Measurements from ENCODE around the gene PIH1D1. TPM values are rescaled to one million over a fixed set of nuclear protein-coding genes. Genes with fewer than 3 reads are reported as not detected.

PIH1D1 gene
- total and polyA plus RNA-seq, 7 donors = 62.9 to 105 (median 72.8) TPM

DNA sequence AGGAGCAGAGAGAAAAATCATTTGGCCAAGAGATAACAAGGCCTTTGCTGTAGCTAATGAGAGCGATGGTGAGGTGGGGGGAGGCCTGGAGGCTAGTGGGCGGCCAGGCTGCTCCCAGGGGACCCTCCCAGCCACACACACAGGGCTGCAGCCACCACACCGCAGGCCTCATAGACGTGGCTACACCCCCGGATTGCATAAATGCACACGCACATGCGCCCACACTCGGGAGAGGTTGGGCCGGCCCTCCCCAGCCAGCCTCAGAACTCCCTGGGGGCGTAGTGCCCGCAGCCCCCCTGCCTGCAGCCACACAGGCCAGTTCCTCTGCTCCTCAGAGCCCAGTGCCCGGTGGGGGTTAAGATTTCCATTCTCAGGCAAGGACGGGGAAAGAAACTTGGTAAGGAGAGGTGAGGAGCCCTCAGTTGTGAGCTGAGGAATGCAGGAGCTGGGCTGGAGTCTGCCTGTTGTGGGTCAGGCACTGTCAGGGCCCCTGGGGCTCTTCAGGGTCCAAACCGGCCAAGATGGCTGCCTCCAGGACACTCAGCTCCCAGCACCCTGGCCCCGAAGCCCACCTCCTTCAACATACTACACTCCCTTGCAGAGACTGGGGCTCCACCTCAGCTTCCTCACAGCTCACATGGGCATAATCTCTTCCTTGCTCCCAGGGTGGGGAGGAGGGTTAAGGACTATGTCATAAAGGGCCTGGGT, 36.4 kb downstream of the PIH1D1 start:
- Histone ChIP-seq H3K27me3 (peaks cover 5 to 59% (median 46%) of the 10 kb centered on the region in 3 donors), H3K4me1 (no peaks in the 10 kb centered on the region), H3K27ac (no peak overlapping the region), H3K4me3 (no peak overlapping the region), H3K36me3 (no peaks in the 10 kb centered on the region), H3K9me3 (no peaks in the 10 kb centered on the region)
- no peak for DNase-seq
- 67 to 73% methylated on average over 15 of the region's 15 CpGs for WGBS, 2 donors
- intact Hi-C loops (cut with DNase I) = no loop called here
- TF ChIP-seq EP300 (IDR thresholded peaks at IDR 0.05) (no peak), POLR2A (IDR thresholded peaks at IDR 0.05) (no peak), POLR2AphosphoS5 (IDR thresholded peaks at IDR 0.05) (no peak)
- TF ChIP-seq, protein P1, sequence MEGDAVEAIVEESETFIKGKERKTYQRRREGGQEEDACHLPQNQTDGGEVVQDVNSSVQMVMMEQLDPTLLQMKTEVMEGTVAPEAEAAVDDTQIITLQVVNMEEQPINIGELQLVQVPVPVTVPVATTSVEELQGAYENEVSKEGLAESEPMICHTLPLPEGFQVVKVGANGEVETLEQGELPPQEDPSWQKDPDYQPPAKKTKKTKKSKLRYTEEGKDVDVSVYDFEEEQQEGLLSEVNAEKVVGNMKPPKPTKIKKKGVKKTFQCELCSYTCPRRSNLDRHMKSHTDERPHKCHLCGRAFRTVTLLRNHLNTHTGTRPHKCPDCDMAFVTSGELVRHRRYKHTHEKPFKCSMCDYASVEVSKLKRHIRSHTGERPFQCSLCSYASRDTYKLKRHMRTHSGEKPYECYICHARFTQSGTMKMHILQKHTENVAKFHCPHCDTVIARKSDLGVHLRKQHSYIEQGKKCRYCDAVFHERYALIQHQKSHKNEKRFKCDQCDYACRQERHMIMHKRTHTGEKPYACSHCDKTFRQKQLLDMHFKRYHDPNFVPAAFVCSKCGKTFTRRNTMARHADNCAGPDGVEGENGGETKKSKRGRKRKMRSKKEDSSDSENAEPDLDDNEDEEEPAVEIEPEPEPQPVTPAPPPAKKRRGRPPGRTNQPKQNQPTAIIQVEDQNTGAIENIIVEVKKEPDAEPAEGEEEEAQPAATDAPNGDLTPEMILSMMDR (IDR thresholded peaks at IDR 0.05) = no peak

DNA sequence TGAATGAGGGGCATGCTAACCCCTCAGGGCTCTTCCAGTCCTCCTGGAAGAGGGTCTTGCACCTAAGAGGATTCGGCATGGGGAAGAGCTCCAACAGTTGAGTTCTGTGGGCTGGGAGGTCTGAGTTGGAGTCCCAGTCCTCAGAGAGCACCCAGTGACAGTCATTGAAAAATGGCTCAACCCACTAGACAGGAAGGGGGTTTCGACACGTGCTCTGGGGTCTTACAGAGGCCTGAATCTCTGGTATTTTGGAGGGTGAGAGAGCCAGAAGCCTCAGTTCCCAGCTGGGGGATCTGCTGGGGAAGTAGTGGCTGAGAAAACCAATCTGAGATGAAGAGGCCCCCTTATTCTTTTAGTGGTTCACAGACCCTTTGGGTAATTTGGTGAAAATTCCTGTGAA, 37.4 kb downstream of the PIH1D1 start:
- 79 to 88% methylated on average over 3 of the region's 3 CpGs for WGBS, 2 donors
- peaks cover 5 to 52% (median 37%) of the 10 kb centered on the region in 3 donors for H3K27me3 ChIP-seq

DNA sequence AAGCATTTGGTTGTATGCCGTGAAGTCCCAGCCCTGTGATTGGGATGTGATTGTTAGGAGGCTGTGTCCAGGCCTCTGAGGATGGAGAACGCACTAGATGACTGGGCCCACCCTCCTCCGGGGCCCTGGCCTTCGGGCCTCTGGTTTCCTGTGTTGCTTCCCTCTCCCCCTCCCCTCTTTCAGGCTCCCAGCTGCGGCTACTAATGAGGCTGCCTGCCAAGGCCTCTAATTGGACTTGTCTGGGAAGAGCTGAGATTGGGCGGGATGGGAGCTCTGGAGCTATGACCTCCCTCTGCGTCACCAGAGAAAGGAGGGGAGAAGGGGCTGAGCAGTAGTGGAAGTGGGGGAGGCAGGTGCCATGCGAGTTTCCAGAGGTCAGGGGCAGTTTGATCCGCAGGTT, 38.3 kb downstream of the PIH1D1 start:
- Histone ChIP-seq H3K4me3 (no peak overlapping the region), H3K27me3 (peaks cover 0 to 42% (median 28%) of the 10 kb centered on the region in 3 donors), H3K27ac (no peak overlapping the region), H3K36me3 (no peaks in the 10 kb centered on the region), H3K9me3 (no peaks in the 10 kb centered on the region), H3K4me1 (no peaks in the 10 kb centered on the region)
- DNase-seq = no peak
- intact Hi-C loops (cut with DNase I) = no loop called here
- WGBS, 2 donors = 69 to 78% methylated on average over 9 of the region's 9 CpGs
- TF ChIP-seq POLR2A (IDR thresholded peaks at IDR 0.05) = no peak
- TF ChIP-seq EP300 (IDR thresholded peaks at IDR 0.05) = no peak
- no peak for TF ChIP-seq POLR2AphosphoS5 (IDR thresholded peaks at IDR 0.05)
- TF ChIP-seq, protein P1 (IDR thresholded peaks at IDR 0.05) = no peak

More for the DNA sequence above, 37.4 kb downstream of the PIH1D1 start:
- DNase-seq = no peak
- Histone ChIP-seq H3K36me3 (no peaks in the 10 kb centered on the region), H3K27ac (no peak overlapping the region), H3K4me3 (no peak overlapping the region), H3K4me1 (no peaks in the 10 kb centered on the region), H3K9me3 (no peaks in the 10 kb centered on the region)
- TF ChIP-seq, protein P1 (IDR thresholded peaks at IDR 0.05) = no peak
- TF ChIP-seq EP300 (IDR thresholded peaks at IDR 0.05) (no peak), POLR2AphosphoS5 (IDR thresholded peaks at IDR 0.05) (no peak), POLR2A (IDR thresholded peaks at IDR 0.05) (no peak)
- intact Hi-C loops (cut with DNase I) = no loop called here

DNA sequence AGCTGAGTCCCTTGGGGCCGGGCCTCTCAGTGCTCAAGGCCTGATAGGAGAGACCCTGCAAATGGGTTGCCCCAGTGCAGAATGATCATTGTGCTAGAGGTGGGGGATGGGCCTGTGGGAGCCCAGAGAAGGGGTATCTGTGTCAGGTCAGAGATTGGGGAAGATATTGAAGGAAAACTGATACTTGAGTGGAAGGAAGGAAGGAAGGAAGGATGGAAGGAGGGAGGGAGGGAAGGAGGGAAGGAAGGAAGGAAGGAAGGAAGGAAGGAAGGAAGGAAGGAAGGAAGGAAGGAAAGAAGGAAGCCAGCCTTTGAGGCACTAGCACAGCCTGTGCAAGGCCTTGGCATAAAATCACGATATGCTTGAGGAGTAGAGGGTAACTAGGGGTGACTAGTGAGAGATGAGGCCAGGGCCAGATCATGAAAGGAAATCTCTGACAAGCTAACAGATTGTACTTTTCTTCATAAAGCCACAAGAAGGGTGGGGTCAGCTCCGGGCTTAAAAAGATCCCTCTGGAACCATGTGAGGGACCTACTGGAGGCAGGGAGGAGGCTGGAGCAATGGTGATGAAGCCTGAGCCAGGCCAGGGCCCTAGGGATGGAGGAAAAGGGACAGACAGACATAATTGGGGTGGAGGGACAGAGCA, 39.8 kb downstream of the PIH1D1 start:
- no peaks in the 10 kb centered on the region for H3K36me3 ChIP-seq
- no peaks in the 10 kb centered on the region for H3K9me3 ChIP-seq
- H3K27ac ChIP-seq = no peak overlapping the region
- no peaks in the 10 kb centered on the region for H3K4me1 ChIP-seq
- H3K27me3 ChIP-seq = peaks cover 0 to 27% (median 14%) of the 10 kb centered on the region in 3 donors
- DNase-seq = no peak
- intact Hi-C loops (cut with DNase I) = no loop called here
- TF ChIP-seq POLR2AphosphoS5 (IDR thresholded peaks at IDR 0.05) = no peak
- TF ChIP-seq EP300 (IDR thresholded peaks at IDR 0.05) = no peak
- no peak for TF ChIP-seq POLR2A (IDR thresholded peaks at IDR 0.05)
- TF ChIP-seq, protein P1 (IDR thresholded peaks at IDR 0.05) = no peak
- WGBS, 2 donors = 77 to 83% methylated on average over 3 of the region's 3 CpGs
- H3K4me3 ChIP-seq = no peak overlapping the region

Measured in sigmoid colon (tissue), 7 donors.